Osteoblast (primary cell): ENCODE data around the gene IGSF8. TPM values are rescaled to one million over a fixed set of nuclear protein-coding genes. Genes with fewer than 3 reads are reported as not detected.
A peak's percentile ranks its signal among the peaks of the same experiment; 100 is the strongest.

Source experiments
- DNase-seq: peaks from one replicate; pipeline ENCODE4 v3.0.0; 2011; ENCODE audit warnings: low spot score, mixed read lengths; ENCODE audit not compliant: insufficient read length; ENCODE audit errors: missing footprints
- H2AFZ ChIP-seq: 2 replicates; pipeline ENCODE4 v1.6.0; 2011; ENCODE audit warnings: mild to moderate bottlenecking, low read length
- H3K27ac ChIP-seq: 2 replicates; pipeline ENCODE4 v1.5.1; 2011; ENCODE audit warnings: mild to moderate bottlenecking, low read depth, low read length, moderate library complexity
- H3K27me3 ChIP-seq: 2 replicates; pipeline ENCODE4 v1.6.0; 2012; ENCODE audit warnings: mild to moderate bottlenecking, control low read depth, inconsistent platforms, low read length, moderate library complexity; ENCODE audit not compliant: insufficient read depth
- H3K36me3 ChIP-seq: 2 replicates; pipeline ENCODE4 v1.5.1; 2011; ENCODE audit warnings: mild to moderate bottlenecking, low read length, control low read depth, moderate library complexity; ENCODE audit not compliant: insufficient read depth
- H3K4me1 ChIP-seq: 2 replicates; pipeline ENCODE4 v1.5.1; 2011; ENCODE audit warnings: mild to moderate bottlenecking, low read length, control low read depth, moderate library complexity; ENCODE audit not compliant: insufficient read depth
- H3K4me2 ChIP-seq: 2 replicates; pipeline ENCODE4 v1.6.0; 2011; ENCODE audit warnings: mild to moderate bottlenecking, low read length; ENCODE audit not compliant: insufficient read depth
- H3K4me3 ChIP-seq: fragments of 200-600 bp; sonication (generic); 3 replicates; pipeline ENCODE4 v1.5.1; 2012; ENCODE audit warnings: mild to moderate bottlenecking, low read length, inconsistent platforms; ENCODE audit not compliant: insufficient read depth
- H3K79me2 ChIP-seq: 2 replicates; pipeline ENCODE4 v1.6.0; 2012; ENCODE audit warnings: mild to moderate bottlenecking, low read length, control low read depth, inconsistent platforms; ENCODE audit not compliant: insufficient read depth
- H3K9me3 ChIP-seq: 2 replicates; pipeline ENCODE4 v1.5.1; 2011; ENCODE audit warnings: low read depth, low read length, control low read depth
- H4K20me1 ChIP-seq: 2 replicates; pipeline ENCODE4 v1.6.0; 2012; ENCODE audit warnings: mild to moderate bottlenecking, low read length, control low read depth; ENCODE audit not compliant: insufficient read depth
- total RNA-seq: library from RNA; depleted of rRNA; stranded (reverse); fragments of >200 nt; gene quantifications from 2 replicates; pipeline ENCODE4 v1.2.3, GENCODE V29; 2012
- TF ChIP-seq, protein P1 (sequence below): IDR thresholded peaks from 2 replicates; pipeline ENCODE4 v1.5.1; 2011; ENCODE audit warnings: mild to moderate bottlenecking, low read depth, low read length, moderate library complexity; ENCODE audit errors: extremely low read depth

The IGSF8 gene
- total RNA-seq, 1 donor: 19.9 TPM

DNA sequence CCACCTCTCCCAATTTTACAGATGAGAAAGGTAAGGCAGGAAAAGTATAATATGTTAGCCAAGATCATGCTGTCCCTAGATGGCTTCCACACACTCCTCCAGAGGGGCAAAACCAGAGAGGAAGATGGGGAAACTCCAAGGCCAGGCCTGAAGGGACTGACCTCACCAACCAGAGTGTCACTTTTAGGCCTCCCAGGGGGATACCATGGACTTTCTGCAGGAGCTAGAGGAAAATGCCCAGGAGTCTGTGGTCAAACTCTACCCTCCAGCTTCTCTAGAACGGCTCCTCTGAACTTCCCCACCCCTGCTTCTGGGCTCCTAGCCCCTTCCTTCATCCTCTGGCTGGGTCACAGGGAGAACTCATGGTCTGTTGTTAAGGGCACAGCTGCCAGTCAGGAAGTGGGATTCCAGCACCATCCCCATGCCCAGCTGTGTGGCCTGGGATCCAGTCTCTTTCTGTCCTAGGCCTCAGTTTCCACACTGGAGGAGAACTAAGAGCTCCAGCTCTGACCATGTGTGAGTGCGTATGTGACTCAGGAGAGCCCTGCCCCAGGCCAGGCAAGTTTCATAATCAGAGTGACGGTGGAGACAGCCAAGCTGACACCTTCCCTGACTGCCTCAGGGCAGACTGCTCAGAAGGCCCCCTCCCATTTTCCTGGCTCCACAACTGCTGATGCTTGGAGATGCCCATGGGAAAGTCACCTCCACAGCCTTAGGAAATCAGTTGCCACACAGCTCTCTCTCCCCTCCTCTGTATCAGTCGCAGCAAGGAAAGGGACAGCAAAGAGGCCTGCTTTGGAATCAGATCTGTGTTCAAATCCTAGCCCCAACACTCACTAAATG is 1.9 kb downstream of the IGSF8 start:
- peak; percentile 88 for DNase-seq
- no peaks in the 10 kb centered on the region for H3K79me2 ChIP-seq

DNA sequence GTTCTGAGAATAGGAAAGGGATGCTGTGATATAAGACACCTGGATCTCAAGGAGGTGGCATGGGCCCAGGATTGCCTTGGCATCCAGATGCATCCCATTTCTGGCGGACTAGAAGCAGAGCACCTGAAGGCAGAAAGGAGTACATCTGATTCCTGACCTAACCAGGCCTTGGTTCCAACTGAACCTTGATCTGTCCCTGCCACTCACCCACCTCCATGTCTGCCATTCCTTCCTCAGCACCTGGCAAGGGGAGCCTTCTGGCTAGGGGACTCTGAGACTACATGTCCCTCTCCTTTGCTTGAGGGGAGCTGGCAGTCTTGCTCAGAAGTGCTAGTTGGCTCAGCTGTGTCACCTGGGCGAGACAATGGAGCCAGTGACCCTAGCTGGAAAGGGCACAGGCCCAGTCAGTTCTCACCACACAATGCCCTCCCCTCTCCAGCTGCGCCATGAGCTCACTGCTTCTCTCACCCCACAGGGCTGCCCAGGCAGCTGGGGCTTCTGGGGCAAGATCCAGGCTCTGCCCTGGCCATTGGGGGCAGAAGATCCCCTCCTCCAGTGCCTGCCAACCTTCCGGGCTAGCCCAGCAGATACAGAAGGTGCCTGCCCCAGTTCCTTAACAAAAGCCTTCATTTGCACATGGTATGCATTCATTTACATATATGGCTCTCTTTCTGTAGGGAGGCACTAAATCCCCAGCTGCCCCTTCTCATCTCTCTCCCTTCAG is 2.9 kb downstream of the IGSF8 start:
- no peaks in the 10 kb centered on the region for H3K27me3 ChIP-seq
- no peak overlapping the region for H2AFZ ChIP-seq
- H3K36me3 ChIP-seq: no peaks in the 10 kb centered on the region
- H3K4me2 ChIP-seq: no peak overlapping the region
- H3K9me3 ChIP-seq: no peaks in the 10 kb centered on the region
- peaks cover 12% of the 10 kb centered on the region for H3K4me1 ChIP-seq
- no peak overlapping the region for H3K4me3 ChIP-seq
- TF ChIP-seq, protein P1, sequence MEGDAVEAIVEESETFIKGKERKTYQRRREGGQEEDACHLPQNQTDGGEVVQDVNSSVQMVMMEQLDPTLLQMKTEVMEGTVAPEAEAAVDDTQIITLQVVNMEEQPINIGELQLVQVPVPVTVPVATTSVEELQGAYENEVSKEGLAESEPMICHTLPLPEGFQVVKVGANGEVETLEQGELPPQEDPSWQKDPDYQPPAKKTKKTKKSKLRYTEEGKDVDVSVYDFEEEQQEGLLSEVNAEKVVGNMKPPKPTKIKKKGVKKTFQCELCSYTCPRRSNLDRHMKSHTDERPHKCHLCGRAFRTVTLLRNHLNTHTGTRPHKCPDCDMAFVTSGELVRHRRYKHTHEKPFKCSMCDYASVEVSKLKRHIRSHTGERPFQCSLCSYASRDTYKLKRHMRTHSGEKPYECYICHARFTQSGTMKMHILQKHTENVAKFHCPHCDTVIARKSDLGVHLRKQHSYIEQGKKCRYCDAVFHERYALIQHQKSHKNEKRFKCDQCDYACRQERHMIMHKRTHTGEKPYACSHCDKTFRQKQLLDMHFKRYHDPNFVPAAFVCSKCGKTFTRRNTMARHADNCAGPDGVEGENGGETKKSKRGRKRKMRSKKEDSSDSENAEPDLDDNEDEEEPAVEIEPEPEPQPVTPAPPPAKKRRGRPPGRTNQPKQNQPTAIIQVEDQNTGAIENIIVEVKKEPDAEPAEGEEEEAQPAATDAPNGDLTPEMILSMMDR: no peak
- no peaks in the 10 kb centered on the region for H3K79me2 ChIP-seq
- H3K27ac ChIP-seq: no peak overlapping the region
- no peaks in the 10 kb centered on the region for H4K20me1 ChIP-seq
- peak; percentile 77 for DNase-seq

More for the DNA sequence above, 1.9 kb downstream of the IGSF8 start:
- peaks cover 15% of the 10 kb centered on the region for H3K4me1 ChIP-seq
- no peaks in the 10 kb centered on the region for H3K36me3 ChIP-seq
- H3K4me3 ChIP-seq: no peak overlapping the region
- H3K27ac ChIP-seq: no peak overlapping the region
- no peak overlapping the region for H3K4me2 ChIP-seq
- H3K9me3 ChIP-seq: no peaks in the 10 kb centered on the region
- no peaks in the 10 kb centered on the region for H4K20me1 ChIP-seq
- TF ChIP-seq, protein P1: no peak
- no peak overlapping the region for H2AFZ ChIP-seq
- no peaks in the 10 kb centered on the region for H3K27me3 ChIP-seq

DNA sequence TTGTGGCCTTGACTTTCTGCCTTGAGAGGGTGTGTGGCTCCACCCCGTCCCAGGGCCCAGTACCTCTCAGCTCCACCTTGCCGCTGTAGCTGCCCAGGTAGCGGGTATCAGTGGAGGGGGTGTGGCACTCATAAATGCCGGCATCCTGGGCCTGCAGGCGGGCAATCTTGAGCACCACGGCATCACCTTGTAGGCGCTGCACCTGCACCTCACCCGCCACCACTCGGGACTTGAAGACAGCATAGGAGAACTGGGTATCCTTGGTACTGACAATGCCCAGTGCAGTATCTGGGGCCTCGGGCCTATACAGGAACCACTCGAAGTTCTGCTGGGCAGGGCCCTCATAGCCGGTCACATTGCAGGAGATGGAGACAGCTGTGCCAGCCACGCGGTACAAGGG is 3.6 kb downstream of the IGSF8 start:
- H3K36me3 ChIP-seq: no peaks in the 10 kb centered on the region
- no peaks in the 10 kb centered on the region for H3K79me2 ChIP-seq
- peaks cover 12% of the 10 kb centered on the region for H3K4me1 ChIP-seq
- H3K4me3 ChIP-seq: no peak overlapping the region
- TF ChIP-seq, protein P1: no peak
- H3K9me3 ChIP-seq: no peaks in the 10 kb centered on the region
- no peak overlapping the region for H2AFZ ChIP-seq
- no peak for DNase-seq
- no peaks in the 10 kb centered on the region for H3K27me3 ChIP-seq
- no peaks in the 10 kb centered on the region for H4K20me1 ChIP-seq
- H3K4me2 ChIP-seq: no peak overlapping the region
- no peak overlapping the region for H3K27ac ChIP-seq

DNA sequence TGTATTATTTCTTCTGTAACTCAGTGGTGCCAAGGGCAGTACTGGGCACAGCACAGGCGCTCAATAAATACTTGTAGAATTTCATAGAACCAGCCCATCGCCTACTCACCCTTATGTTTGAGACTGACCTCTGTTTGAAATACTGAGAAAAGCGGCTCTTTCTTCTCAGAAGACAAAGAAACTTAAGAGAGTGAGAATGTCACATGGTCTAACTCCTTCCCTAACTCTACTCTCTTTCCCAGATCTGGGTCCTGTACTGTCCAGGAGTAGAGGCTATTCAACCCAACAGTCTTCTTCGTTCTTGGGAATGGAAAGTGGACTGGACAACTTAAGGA is 4.2 kb downstream of the IGSF8 start:
- H3K36me3 ChIP-seq: no peaks in the 10 kb centered on the region
- DNase-seq: peak; percentile 56
- H3K79me2 ChIP-seq: no peaks in the 10 kb centered on the region
- no peak overlapping the region for H3K4me2 ChIP-seq
- no peak overlapping the region for H3K4me3 ChIP-seq
- H3K27me3 ChIP-seq: no peaks in the 10 kb centered on the region
- H3K9me3 ChIP-seq: no peaks in the 10 kb centered on the region
- TF ChIP-seq, protein P1: no peak
- peaks cover 12% of the 10 kb centered on the region for H3K4me1 ChIP-seq
- H2AFZ ChIP-seq: no peak overlapping the region
- no peaks in the 10 kb centered on the region for H4K20me1 ChIP-seq
- H3K27ac ChIP-seq: no peak overlapping the region
